Gastroesophageal sphincter (tissue), 4 donors: Measurements from ENCODE around the gene OPN4. TPM values are rescaled to one million over a fixed set of nuclear protein-coding genes. Genes with fewer than 3 reads are reported as not detected.

ENCODE experiments used
- ATAC-seq: fragments of 150-250 bp; one replicate; pipeline ENCODE4 v1.9.1; 2016; ENCODE audit warnings: mild to moderate bottlenecking, moderate library complexity
- H3K27ac ChIP-seq, 4 donors: fragments of 200-600 bp; sonication (generic) in 3 of 4; 1 replicate in 3 of 4; 2 replicates in 1 of 4; pipeline ENCODE4 v1.5.1; 2016 to 2019
- H3K27me3 ChIP-seq: fragments of 200-600 bp; sonication (generic); one replicate; pipeline ENCODE4 v1.5.1; 2019
- H3K36me3 ChIP-seq, 2 donors: fragments of 200-600 bp; sonication (generic); one replicate each; pipeline ENCODE4 v1.5.1; 2019; ENCODE audit warnings: control low read depth in 1 of 2
- H3K4me1 ChIP-seq, 3 donors: fragments of 200-600 bp; sonication (generic); 1 replicate in 2 of 3; 2 replicates in 1 of 3; pipeline ENCODE4 v1.5.1; 2016 to 2019; ENCODE audit warnings: control low read depth in 2 of 3
- H3K4me3 ChIP-seq, 2 donors: fragments of 200-600 bp; sonication (generic); one replicate each; pipeline ENCODE4 v1.5.1; 2019; ENCODE audit warnings: mild to moderate bottlenecking in 1 of 2, moderate library complexity in 1 of 2
- H3K9me3 ChIP-seq, 3 donors: fragments of 200-600 bp; sonication (generic); one replicate each; pipeline ENCODE4 v1.5.1; 2017 to 2019; ENCODE audit warnings: control low read depth in 2 of 3
- CTCF ChIP-seq, 4 experiments: fragments of 200-600 bp in 2 of 4; fragments of 450-650 bp in 2 of 4; sonication (generic) in 1 of 4; IDR thresholded peaks; one replicate each; pipeline ENCODE4 v1.5.1; 2017 to 2019; ENCODE audit warnings: antibody characterized with exemption in 4 of 4, mild to moderate bottlenecking in 2 of 4, moderate library complexity in 2 of 4
- EP300 ChIP-seq: sonication (generic); formaldehyde crosslinking; IDR thresholded peaks from one replicate; pipeline ENCODE4 v1.6.1; 2017; ENCODE audit warnings: antibody characterized with exemption, mild to moderate bottlenecking
- POLR2A ChIP-seq, 2 donors: fragments of 450-650 bp; IDR thresholded peaks; one replicate each; pipeline ENCODE4 v1.6.1; 2017; ENCODE audit warnings: antibody characterized with exemption in 2 of 2, mild to moderate bottlenecking in 2 of 2, moderate library complexity in 1 of 2
- POLR2AphosphoS5 ChIP-seq: sonication (generic); formaldehyde crosslinking; IDR thresholded peaks from one replicate; pipeline ENCODE4 v1.6.1; 2017; ENCODE audit warnings: antibody characterized with exemption
- WGBS, 2 donors: methylation state at CpG; one replicate each; pipeline ENCODE4 v1.1.5; 2018; ENCODE audit warnings: low coverage in 1 of 2; 5-methylcytosine and 5-hydroxymethylcytosine counted together
- total RNA-seq, 4 donors: library from RNA; depleted of rRNA; stranded (reverse); fragments of >200 nt; gene quantifications; one replicate each; pipeline ENCODE4 v1.1.0, GENCODE V29; 2016

The OPN4 gene
- total RNA-seq, 4 donors from 2014 or later: not detected

GRCh38 chr10:86708783-86709380 is 54.5 kb downstream of the OPN4 start:
- WGBS, 2 donors: 71 to 80% methylated on average over 4 of the region's 5 CpGs
- Histone ChIP-seq H3K4me1 (peaks cover 0 to 36% (median 10%) of the 10 kb centered on the region in 3 donors), H3K9me3 (no peaks in the 10 kb centered on the region), H3K27me3 (no peaks in the 10 kb centered on the region), H3K4me3 (no peak overlapping the region), H3K27ac (peak overlapping the region in 3 of 4 donors; percentile 93 to 97 (median 95)), H3K36me3 (peaks cover 0 to 38% of the 10 kb centered on the region in 2 donors)
- TF ChIP-seq CTCF (IDR thresholded peaks at IDR 0.05): no peak
- no peak for TF ChIP-seq EP300
- TF ChIP-seq POLR2AphosphoS5: no peak
- ATAC-seq: no peak

- no peaks in the 10 kb centered on the region for H3K27me3 ChIP-seq
- H3K9me3 ChIP-seq: no peaks in the 10 kb centered on the region
- peak overlapping the region in 3 of 4 donors; percentile 93 to 97 (median 95) for H3K27ac ChIP-seq
- no peak for ATAC-seq
- no peak overlapping the region for H3K4me3 ChIP-seq
- WGBS, 2 donors: 80 to 84% methylated on average over 6 to 7 of the region's 16 CpGs
- TF ChIP-seq POLR2AphosphoS5 (no peak), CTCF (IDR thresholded peaks at IDR 0.05) (no peak), POLR2A (IDR thresholded peaks at IDR 0.05) (no peak), EP300 (no peak)
- H3K36me3 ChIP-seq: peaks cover 0 to 38% of the 10 kb centered on the region in 2 donors
- peaks cover 0 to 36% (median 10%) of the 10 kb centered on the region in 3 donors for H3K4me1 ChIP-seq
Observed at GRCh38 chr10:86709396-86710185, 55.2 kb downstream of the OPN4 start.

- Histone ChIP-seq H3K4me3 (peak overlapping the region; percentile 66 to 76), H3K9me3 (no peaks in the 10 kb centered on the region), H3K27ac (peak overlapping the region; percentile 93 to 97 (median 95)), H3K4me1 (peaks cover 0 to 50% (median 10%) of the 10 kb centered on the region in 3 donors), H3K27me3 (no peaks in the 10 kb centered on the region), H3K36me3 (peaks cover 0 to 32% of the 10 kb centered on the region in 2 donors)
- TF ChIP-seq POLR2A (IDR thresholded peaks at IDR 0.05) (peak; percentile 78 to 83), EP300 (no peak), CTCF (IDR thresholded peaks at IDR 0.05) (peak in 3 of 4 experiments; percentile 93 to 98 (median 98)), POLR2AphosphoS5 (peak; percentile 84)
- 0 to 7% methylated on average over 2 to 9 of the region's 46 CpGs for WGBS, 2 donors
- peak; percentile 94 for ATAC-seq
Observed at GRCh38 chr10:86710987-86711512, 56.7 kb downstream of the OPN4 start.

- peaks cover 0 to 51% (median 10%) of the 10 kb centered on the region in 3 donors for H3K4me1 ChIP-seq
- H3K36me3 ChIP-seq: peaks cover 0 to 26% of the 10 kb centered on the region in 2 donors
- peak overlapping the region; percentile 66 to 76 for H3K4me3 ChIP-seq
- H3K9me3 ChIP-seq: no peaks in the 10 kb centered on the region
- ATAC-seq: peak; percentile 67
- WGBS, 2 donors: 0% methylated on average over 1 to 2 of the region's 82 CpGs
- peak overlapping the region; percentile 93 to 97 (median 95) for H3K27ac ChIP-seq
- no peaks in the 10 kb centered on the region for H3K27me3 ChIP-seq
- TF ChIP-seq POLR2A (IDR thresholded peaks at IDR 0.05) (peak in 1 of 2 donors; percentile 46), CTCF (IDR thresholded peaks at IDR 0.05) (no peak)
Observed at GRCh38 chr10:86711513-86712316, 57.4 kb downstream of the OPN4 start.
